Stimulated activated effector memory CD8-positive, alpha-beta T cell treated with anti-CD3 and anti-CD28 coated beads, Interleukin-12 subunit alpha, Interleukin-12 subunit beta, amount 100 ng/mL, for 72 hours (primary cell): ENCODE results near the gene CALCOCO2.
"Not testable (repeated sequence)": the region's sequence is repeated elsewhere in the genome, so short reads cannot be mapped to it uniquely, and the experiment has no call there.

Source experiments
- ATAC-seq: fragments of 150-1000 bp; cut with Tn5 transposase; 2 replicates; pipeline ENCODE4 v1.10.0; 2021
- DNase-seq, 2 donors: peaks; one replicate each; pipeline ENCODE4 v3.0.0; 2021 to 2022; ENCODE audit warnings: low spot score in 2 of 2
- H3K27ac Mint-ChIP-seq: one replicate; pipeline ENCODE4 v1.8.0; 2022; ENCODE audit warnings: mild to moderate bottlenecking, mixed read lengths
- H3K36me3 Mint-ChIP-seq: one replicate; pipeline ENCODE4 v1.8.0; 2022; ENCODE audit warnings: mild to moderate bottlenecking, mixed read lengths
- H3K4me1 Mint-ChIP-seq: one replicate; pipeline ENCODE4 v1.8.0; 2022; ENCODE audit warnings: mixed read lengths
- H3K4me3 Mint-ChIP-seq: one replicate; pipeline ENCODE4 v1.8.0; 2022; ENCODE audit warnings: mild to moderate bottlenecking, mixed read lengths
- H3K9me3 Mint-ChIP-seq: one replicate; pipeline ENCODE4 v1.8.0; 2022; ENCODE audit warnings: mixed read lengths

Gene CALCOCO2

DNA sequence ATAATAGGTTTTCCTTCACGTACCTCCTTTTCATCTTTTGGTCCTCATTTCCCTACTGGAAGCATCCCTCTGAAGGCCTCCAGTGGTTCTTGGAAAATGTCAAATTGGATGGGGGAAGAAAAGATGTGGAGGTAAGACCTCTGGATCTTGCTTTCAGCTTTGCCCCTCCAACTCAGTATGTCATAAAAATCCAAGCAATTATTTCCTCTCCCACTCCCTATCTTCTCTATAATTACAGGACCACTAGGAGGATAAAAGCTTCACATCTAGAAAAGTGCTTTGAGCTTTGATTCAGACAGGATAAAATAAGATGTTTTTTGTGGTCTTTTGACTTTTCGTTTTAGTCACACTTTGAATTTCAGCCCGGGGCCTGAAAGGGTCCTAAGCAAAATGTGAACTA lies 15.5 kb upstream of the CALCOCO2 start:
- no peak overlapping the region for H3K4me3 Mint-ChIP-seq
- no peak overlapping the region for H3K27ac Mint-ChIP-seq
- peaks cover 10% of the 10 kb centered on the region for H3K4me1 Mint-ChIP-seq
- no peaks in the 10 kb centered on the region for H3K9me3 Mint-ChIP-seq
- ATAC-seq: no peak
- no peak for DNase-seq
- H3K36me3 Mint-ChIP-seq: peaks cover 7% of the 10 kb centered on the region

- Mint-ChIP-seq H3K36me3 (peaks cover 7% of the 10 kb centered on the region), H3K9me3 (no peaks in the 10 kb centered on the region), H3K4me1 (peaks cover 10% of the 10 kb centered on the region), H3K27ac (no peak overlapping the region), H3K4me3 (peak overlapping the region; percentile 64)
- DNase-seq: no peak
- ATAC-seq: no peak
Measured at GRCh38 chr17:48816438-48816773, 14.4 kb upstream of the CALCOCO2 start.

DNA sequence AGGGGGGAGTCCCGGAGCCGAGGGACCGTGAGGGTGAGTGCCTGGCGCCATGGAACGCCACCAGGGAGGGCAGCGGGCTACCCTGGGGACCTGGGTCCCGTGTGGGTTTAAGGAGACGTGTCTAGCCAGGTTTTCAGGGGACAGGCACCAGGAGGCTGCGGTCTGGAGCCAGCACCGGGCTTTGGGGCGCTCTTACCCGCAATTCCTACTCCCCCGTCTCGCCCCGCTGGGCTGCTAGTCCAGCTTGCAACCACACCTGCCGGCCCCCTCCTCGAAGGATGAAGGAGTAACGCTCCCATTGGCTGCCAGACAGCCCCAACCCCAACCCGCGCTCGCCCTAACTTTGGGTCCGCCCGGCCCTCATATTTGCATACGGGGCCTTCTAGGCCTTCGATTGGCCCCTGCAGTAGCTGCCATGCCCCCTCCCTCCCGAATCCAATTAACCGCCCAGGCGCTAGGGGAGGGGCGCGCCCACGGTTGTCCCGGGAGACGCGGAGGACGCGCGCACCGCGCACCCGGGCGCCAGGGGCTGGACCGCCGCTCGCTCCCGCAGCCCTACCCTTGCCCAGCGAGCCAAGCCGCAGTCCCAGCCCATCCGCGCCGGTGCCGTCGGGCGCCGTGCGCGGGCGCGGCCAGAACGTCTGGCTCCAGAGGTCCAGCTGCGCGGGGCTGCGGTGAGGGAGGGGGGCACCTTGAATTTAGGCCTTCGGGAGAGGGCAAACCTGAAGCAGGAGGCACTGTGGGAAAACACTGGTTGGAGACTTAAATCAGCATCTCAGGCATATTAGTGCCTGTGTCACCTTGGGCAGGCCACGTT lies 13.9 kb upstream of the CALCOCO2 start, which contains the start of gene TTLL6:
TSS of gene TTLL6 (minus strand) at position 456 of the 817 bp plus-strand sequence. CDS start at position 299, 157 bp downstream.
- DNase-seq (peak; percentile 34 to 72), ATAC-seq (peak; percentile 91)
- peaks cover 10% of the 10 kb centered on the region for H3K4me1 Mint-ChIP-seq
- H3K9me3 Mint-ChIP-seq: no peaks in the 10 kb centered on the region
- H3K27ac Mint-ChIP-seq: no peak within 1 kb of the TSS
- peaks cover 7% of the 10 kb centered on the region for H3K36me3 Mint-ChIP-seq
- H3K4me3 Mint-ChIP-seq: peak within 1 kb of the TSS; percentile 64

GRCh38 chr17:48818361-48818841 lies 12.4 kb upstream of the CALCOCO2 start:
- peaks cover 10% of the 10 kb centered on the region for H3K4me1 Mint-ChIP-seq
- H3K27ac Mint-ChIP-seq: no peak overlapping the region
- no peaks in the 10 kb centered on the region for H3K9me3 Mint-ChIP-seq
- DNase-seq (no peak), ATAC-seq (no peak)
- peaks cover 7% of the 10 kb centered on the region for H3K36me3 Mint-ChIP-seq
- H3K4me3 Mint-ChIP-seq: no peak overlapping the region

DNA sequence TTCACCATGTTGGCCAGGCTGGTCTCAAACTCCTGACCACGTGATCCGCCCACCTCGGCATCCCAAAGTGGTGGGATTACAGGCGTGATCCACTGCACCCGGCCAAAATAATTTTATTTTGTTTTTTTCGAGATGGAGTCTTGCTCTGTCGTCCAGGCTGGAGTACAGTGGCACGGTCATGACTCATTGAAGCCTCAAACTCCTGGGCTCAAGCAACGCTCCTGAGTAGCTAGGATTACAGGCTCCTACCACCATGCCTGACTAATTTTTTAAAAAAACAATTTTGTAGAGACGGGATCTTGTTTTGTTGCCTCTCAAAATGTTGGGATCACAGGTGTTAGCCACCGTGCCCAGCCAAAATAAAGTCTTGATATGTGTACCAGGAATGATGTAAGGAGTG lies 11.4 kb upstream of the CALCOCO2 start:
- ATAC-seq: no peak
- Mint-ChIP-seq H3K9me3 (no peaks in the 10 kb centered on the region), H3K27ac (no peak overlapping the region), H3K36me3 (peaks cover 7% of the 10 kb centered on the region), H3K4me1 (peaks cover 10% of the 10 kb centered on the region), H3K4me3 (no peak overlapping the region)
- no peak for DNase-seq

GRCh38 chr17:48820936-48821335 lies 9.9 kb upstream of the CALCOCO2 start:
- not testable (repeated sequence) for H3K4me3 Mint-ChIP-seq, H3K27ac Mint-ChIP-seq

GRCh38 chr17:48825446-48826381 lies 5.1 kb upstream of the CALCOCO2 start:
- no peak for DNase-seq
- ATAC-seq: no peak

More at GRCh38 chr17:48820936-48821335, 9.9 kb upstream of the CALCOCO2 start:
- not testable (repeated sequence) for DNase-seq, H3K9me3 Mint-ChIP-seq, H3K36me3 Mint-ChIP-seq, ATAC-seq
- H3K4me1 Mint-ChIP-seq: peaks cover 10% of the 10 kb centered on the region

DNA sequence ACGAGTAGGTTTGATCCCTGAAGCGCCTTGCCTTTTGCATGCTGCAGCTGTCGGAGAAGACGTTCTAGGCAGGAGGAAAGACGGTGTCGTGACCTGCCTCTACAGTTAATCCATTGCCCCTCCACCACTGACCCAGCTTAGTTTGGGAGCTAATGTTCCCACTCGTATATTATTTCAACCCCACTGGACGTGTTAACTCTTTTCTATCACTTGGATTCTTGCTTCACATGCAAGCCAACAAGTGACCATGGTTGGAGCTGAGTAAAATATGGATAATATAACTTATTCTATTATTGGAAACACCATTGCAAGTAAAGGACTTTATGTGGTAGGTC lies 681 bp downstream of the CALCOCO2 start:
- Mint-ChIP-seq H3K36me3 (peaks cover under 1% of the 10 kb centered on the region), H3K27ac (peak overlapping the region; percentile 93), H3K4me1 (peaks cover 44% of the 10 kb centered on the region), H3K4me3 (peak overlapping the region; percentile 91), H3K9me3 (no peaks in the 10 kb centered on the region)
- no peak for DNase-seq
- ATAC-seq: no peak

More at GRCh38 chr17:48825446-48826381, 5.1 kb upstream of the CALCOCO2 start:
- Mint-ChIP-seq H3K36me3 (no peaks in the 10 kb centered on the region), H3K27ac (no peak overlapping the region), H3K4me3 (no peak overlapping the region), H3K9me3 (no peaks in the 10 kb centered on the region), H3K4me1 (no peaks in the 10 kb centered on the region)

DNA sequence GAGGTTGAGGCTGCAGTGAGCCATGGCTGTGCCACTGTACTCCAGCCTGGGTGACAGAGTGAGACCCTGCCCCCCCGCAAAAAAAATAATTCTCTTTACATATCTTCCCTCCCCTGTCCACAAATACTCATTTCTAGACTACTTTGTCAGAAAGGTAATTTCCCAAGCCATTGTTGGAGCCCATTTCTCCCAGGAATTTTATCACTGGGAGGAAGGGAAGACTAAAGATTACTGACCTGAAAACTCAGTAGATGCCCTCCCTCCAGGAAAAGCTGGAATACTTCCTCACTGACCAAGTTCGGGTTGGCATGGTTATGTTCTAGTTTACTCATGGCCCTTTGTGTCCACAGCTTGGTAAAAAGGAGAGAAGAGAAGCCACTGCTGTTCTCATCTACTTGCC lies 4.1 kb downstream of the CALCOCO2 start:
- Mint-ChIP-seq H3K9me3 (no peaks in the 10 kb centered on the region), H3K4me1 (peaks cover 64% of the 10 kb centered on the region), H3K27ac (no peak overlapping the region), H3K4me3 (no peak overlapping the region), H3K36me3 (peaks cover 16% of the 10 kb centered on the region)
- DNase-seq (no peak), ATAC-seq (no peak)

GRCh38 chr17:48835971-48836370 lies 5.1 kb downstream of the CALCOCO2 start:
- no peak overlapping the region for H3K27ac Mint-ChIP-seq
- DNase-seq: no peak
- peaks cover 74% of the 10 kb centered on the region for H3K4me1 Mint-ChIP-seq
- peak overlapping the region; percentile 2 for H3K4me3 Mint-ChIP-seq
- ATAC-seq: no peak
- no peaks in the 10 kb centered on the region for H3K9me3 Mint-ChIP-seq
- H3K36me3 Mint-ChIP-seq: peaks cover 16% of the 10 kb centered on the region

DNA sequence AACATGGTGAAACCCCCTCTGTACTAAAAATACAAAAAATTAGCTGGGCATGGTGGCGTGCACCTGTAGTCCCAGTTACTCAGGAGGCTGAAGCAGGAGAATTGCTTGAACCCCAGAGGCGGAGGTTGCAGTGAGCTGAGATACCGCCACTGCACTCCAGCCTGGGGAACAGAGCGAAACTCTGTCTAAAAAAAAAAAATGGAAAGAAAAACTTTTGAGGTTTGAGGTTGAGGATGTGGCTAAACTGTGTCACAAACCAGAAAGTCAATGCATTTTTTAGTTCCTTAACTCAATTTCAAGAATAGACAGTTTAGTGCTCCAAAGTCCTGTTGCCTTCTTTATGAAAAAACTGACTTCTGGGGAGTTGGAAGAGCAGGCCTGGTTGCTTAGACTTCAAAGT lies 6.6 kb downstream of the CALCOCO2 start:
- DNase-seq: not testable (repeated sequence)
- peak overlapping the region; percentile 80 for H3K27ac Mint-ChIP-seq

DNA sequence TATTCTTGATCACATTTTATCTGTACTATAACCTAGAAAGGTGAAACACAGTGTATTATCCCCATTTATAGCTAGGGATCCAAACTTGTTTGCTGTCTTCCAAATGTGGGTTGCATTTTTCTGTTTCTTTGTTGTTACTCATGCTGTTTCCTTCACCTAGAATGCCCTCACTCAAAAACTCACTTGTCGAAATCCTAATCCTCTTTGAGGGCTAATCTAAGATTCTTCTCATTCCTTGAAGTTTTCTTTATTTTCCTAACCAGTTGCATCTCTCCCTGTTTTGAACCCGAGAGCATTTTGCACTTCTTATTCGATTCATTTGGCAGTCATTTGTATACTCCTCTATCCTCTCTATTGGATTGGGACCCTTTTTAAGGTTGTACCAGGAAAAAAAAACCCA lies 9.6 kb downstream of the CALCOCO2 start:
- peaks cover 59% of the 10 kb centered on the region for H3K36me3 Mint-ChIP-seq
- no peak for DNase-seq
- no peaks in the 10 kb centered on the region for H3K9me3 Mint-ChIP-seq
- H3K4me3 Mint-ChIP-seq: no peak overlapping the region
- ATAC-seq: no peak
- peaks cover 57% of the 10 kb centered on the region for H3K4me1 Mint-ChIP-seq
- no peak overlapping the region for H3K27ac Mint-ChIP-seq

More for the DNA sequence above, 6.6 kb downstream of the CALCOCO2 start:
- H3K9me3 Mint-ChIP-seq: not testable (repeated sequence)
- H3K4me3 Mint-ChIP-seq: peak overlapping the region; percentile 62
- ATAC-seq: peak; percentile 53
- peaks cover 29% of the 10 kb centered on the region for H3K36me3 Mint-ChIP-seq
- H3K4me1 Mint-ChIP-seq: peaks cover 77% of the 10 kb centered on the region

GRCh38 chr17:48841395-48841831 lies 10.6 kb downstream of the CALCOCO2 start:
- H3K4me1 Mint-ChIP-seq: peaks cover 48% of the 10 kb centered on the region
- peak; percentile 98 for ATAC-seq

GRCh38 chr17:48842746-48843145 lies 11.9 kb downstream of the CALCOCO2 start:
- H3K36me3 Mint-ChIP-seq: peaks cover 64% of the 10 kb centered on the region
- H3K4me3 Mint-ChIP-seq: no peak overlapping the region
- peaks cover 34% of the 10 kb centered on the region for H3K4me1 Mint-ChIP-seq
- no peak overlapping the region for H3K27ac Mint-ChIP-seq
- DNase-seq (no peak), ATAC-seq (no peak)
- H3K9me3 Mint-ChIP-seq: no peaks in the 10 kb centered on the region

More at GRCh38 chr17:48841395-48841831, 10.6 kb downstream of the CALCOCO2 start:
- peak in 1 of 2 donors; percentile 53 for DNase-seq
- peaks cover 63% of the 10 kb centered on the region for H3K36me3 Mint-ChIP-seq
- H3K4me3 Mint-ChIP-seq: peak overlapping the region; percentile 9
- H3K27ac Mint-ChIP-seq: no peak overlapping the region
- H3K9me3 Mint-ChIP-seq: no peaks in the 10 kb centered on the region

GRCh38 chr17:48843187-48843900 lies 12.5 kb downstream of the CALCOCO2 start:
- ATAC-seq (no peak), DNase-seq (no peak)
- H3K9me3 Mint-ChIP-seq: no peaks in the 10 kb centered on the region

More at GRCh38 chr17:48843187-48843900, 12.5 kb downstream of the CALCOCO2 start:
- Mint-ChIP-seq H3K27ac (no peak overlapping the region), H3K4me1 (peaks cover 28% of the 10 kb centered on the region), H3K4me3 (no peak overlapping the region), H3K36me3 (peaks cover 66% of the 10 kb centered on the region)
